ENCODE results near the gene FAM53B.

Gene FAM53B

DNA sequence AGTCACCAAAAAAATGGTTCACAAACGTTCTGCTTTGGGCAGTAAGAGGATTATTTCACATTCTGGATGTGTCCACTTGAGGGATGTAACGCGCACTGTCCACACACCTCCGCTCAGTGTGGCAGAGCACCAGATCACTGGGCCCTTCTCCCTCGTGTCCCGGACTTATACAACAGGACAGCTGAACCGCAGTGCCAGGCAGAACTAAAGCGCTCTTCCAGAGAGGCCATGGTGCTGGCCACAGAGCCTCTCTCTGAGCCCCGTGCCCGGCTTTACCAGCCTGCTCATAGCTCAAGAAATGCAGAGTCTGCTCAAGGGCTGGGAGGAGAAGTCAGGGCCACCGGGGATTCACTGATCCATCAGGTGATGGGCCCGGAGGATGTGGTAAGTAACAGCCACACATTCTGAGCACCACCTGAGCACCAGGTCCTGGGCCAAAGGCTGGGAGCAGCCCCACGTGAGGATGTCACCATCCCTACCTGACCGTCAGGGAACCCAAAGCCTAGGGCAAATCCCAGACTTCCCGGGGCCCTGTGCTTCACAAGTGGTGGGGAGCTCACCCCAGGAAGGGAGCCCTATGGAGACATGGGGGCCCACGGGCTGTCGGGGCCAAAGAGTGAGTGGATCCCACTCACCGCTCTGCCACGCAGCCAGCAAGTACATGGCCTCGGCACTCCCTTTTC is 74.9 kb downstream of the FAM53B start:
- ATAC-seq: no peak
- no peak for TF ChIP-seq PPARA (CRISPR knock-in tag; IDR thresholded peaks at IDR 0.05; ENCODE audit: borderline replicate concordance)
- no peak for TF ChIP-seq ISL1 (CRISPR knock-in tag; IDR thresholded peaks at IDR 0.05)
- TF ChIP-seq, protein P1, sequence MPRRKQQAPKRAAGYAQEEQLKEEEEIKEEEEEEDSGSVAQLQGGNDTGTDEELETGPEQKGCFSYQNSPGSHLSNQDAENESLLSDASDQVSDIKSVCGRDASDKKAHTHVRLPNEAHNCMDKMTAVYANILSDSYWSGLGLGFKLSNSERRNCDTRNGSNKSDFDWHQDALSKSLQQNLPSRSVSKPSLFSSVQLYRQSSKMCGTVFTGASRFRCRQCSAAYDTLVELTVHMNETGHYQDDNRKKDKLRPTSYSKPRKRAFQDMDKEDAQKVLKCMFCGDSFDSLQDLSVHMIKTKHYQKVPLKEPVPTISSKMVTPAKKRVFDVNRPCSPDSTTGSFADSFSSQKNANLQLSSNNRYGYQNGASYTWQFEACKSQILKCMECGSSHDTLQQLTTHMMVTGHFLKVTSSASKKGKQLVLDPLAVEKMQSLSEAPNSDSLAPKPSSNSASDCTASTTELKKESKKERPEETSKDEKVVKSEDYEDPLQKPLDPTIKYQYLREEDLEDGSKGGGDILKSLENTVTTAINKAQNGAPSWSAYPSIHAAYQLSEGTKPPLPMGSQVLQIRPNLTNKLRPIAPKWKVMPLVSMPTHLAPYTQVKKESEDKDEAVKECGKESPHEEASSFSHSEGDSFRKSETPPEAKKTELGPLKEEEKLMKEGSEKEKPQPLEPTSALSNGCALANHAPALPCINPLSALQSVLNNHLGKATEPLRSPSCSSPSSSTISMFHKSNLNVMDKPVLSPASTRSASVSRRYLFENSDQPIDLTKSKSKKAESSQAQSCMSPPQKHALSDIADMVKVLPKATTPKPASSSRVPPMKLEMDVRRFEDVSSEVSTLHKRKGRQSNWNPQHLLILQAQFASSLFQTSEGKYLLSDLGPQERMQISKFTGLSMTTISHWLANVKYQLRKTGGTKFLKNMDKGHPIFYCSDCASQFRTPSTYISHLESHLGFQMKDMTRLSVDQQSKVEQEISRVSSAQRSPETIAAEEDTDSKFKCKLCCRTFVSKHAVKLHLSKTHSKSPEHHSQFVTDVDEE (CRISPR knock-in tag; IDR thresholded peaks at IDR 0.05): no peak
- no peak for TF ChIP-seq GLIS3 (CRISPR knock-in tag; IDR thresholded peaks at IDR 0.05)
- no peak for TF ChIP-seq CSDC2 (CRISPR knock-in tag; IDR thresholded peaks at IDR 0.05)
- TF ChIP-seq ZNF70 (CRISPR knock-in tag; IDR thresholded peaks at IDR 0.05): no peak
- no peak for TF ChIP-seq ARNTL (CRISPR knock-in tag; IDR thresholded peaks at IDR 0.05; ENCODE audit: borderline replicate concordance, low read depth)
- TF ChIP-seq SNAI2 (CRISPR knock-in tag; IDR thresholded peaks at IDR 0.05): no peak
- TF ChIP-seq CREB5 (CRISPR knock-in tag; IDR thresholded peaks at IDR 0.05; ENCODE audit: low read depth): no peak
- no peak for TF ChIP-seq ZFP3 (CRISPR knock-in tag; IDR thresholded peaks at IDR 0.05)
- no peak for TF ChIP-seq ZC3H10 (CRISPR knock-in tag; IDR thresholded peaks at IDR 0.05)
- TF ChIP-seq PATZ1 (CRISPR knock-in tag; IDR thresholded peaks at IDR 0.05; ENCODE audit: borderline replicate concordance): no peak
- TF ChIP-seq POU6F1 (CRISPR knock-in tag; IDR thresholded peaks at IDR 0.05; ENCODE audit: borderline replicate concordance, low read depth): no peak
- TF ChIP-seq BACH2 (CRISPR knock-in tag; IDR thresholded peaks at IDR 0.05; ENCODE audit: borderline replicate concordance): no peak

- ATAC-seq: no peak
- TF ChIP-seq ARNTL (CRISPR knock-in tag; IDR thresholded peaks at IDR 0.05; ENCODE audit: borderline replicate concordance, low read depth) (no peak), PPARA (CRISPR knock-in tag; IDR thresholded peaks at IDR 0.05; ENCODE audit: borderline replicate concordance) (no peak), POU6F1 (CRISPR knock-in tag; IDR thresholded peaks at IDR 0.05; ENCODE audit: borderline replicate concordance, low read depth) (no peak), RARB (CRISPR knock-in tag; IDR thresholded peaks at IDR 0.05) (no peak), CSRNP3 (CRISPR knock-in tag; IDR thresholded peaks at IDR 0.05) (no peak), ZC3H10 (CRISPR knock-in tag; IDR thresholded peaks at IDR 0.05) (no peak), GLIS3 (CRISPR knock-in tag; IDR thresholded peaks at IDR 0.05) (no peak), ESRRG (CRISPR knock-in tag; IDR thresholded peaks at IDR 0.05) (no peak), TCF4 (CRISPR knock-in tag; IDR thresholded peaks at IDR 0.05; ENCODE audit: borderline replicate concordance) (no peak), SNAI2 (CRISPR knock-in tag; IDR thresholded peaks at IDR 0.05) (no peak), PATZ1 (CRISPR knock-in tag; IDR thresholded peaks at IDR 0.05; ENCODE audit: borderline replicate concordance) (no peak), CSDC2 (CRISPR knock-in tag; IDR thresholded peaks at IDR 0.05) (no peak), TOX (CRISPR knock-in tag; IDR thresholded peaks at IDR 0.05; ENCODE audit: borderline replicate concordance) (no peak), CREB5 (CRISPR knock-in tag; IDR thresholded peaks at IDR 0.05; ENCODE audit: low read depth) (no peak), ISL1 (CRISPR knock-in tag; IDR thresholded peaks at IDR 0.05) (no peak)
- TF ChIP-seq, protein P1 (CRISPR knock-in tag; IDR thresholded peaks at IDR 0.05): no peak
Measured at GRCh38 chr10:124668517-124669051, 75.6 kb downstream of the FAM53B start.

Data from SK-N-SH treated with all-trans-retinoic acid at 6 μM for 48 hours (cell line).